Body of pancreas (tissue), 4 donors: ENCODE results near the gene MRPS14.

Experiments
- POLR2A ChIP-seq, 3 donors: fragments of 450-650 bp; IDR thresholded peaks; one replicate each; pipeline ENCODE4 v1.6.1; 2016; ENCODE audit warnings: antibody characterized with exemption in 3 of 3, mild to moderate bottlenecking in 2 of 3
- TF ChIP-seq, protein P1 (sequence below), 7 experiments: fragments of 450-650 bp in 4 of 7; fragments of 200-600 bp in 3 of 7; sonication (generic) in 3 of 7; IDR thresholded peaks; one replicate each; pipeline ENCODE4 v1.5.1; 2016 to 2019; ENCODE audit warnings: antibody characterized with exemption in 7 of 7

DNA sequence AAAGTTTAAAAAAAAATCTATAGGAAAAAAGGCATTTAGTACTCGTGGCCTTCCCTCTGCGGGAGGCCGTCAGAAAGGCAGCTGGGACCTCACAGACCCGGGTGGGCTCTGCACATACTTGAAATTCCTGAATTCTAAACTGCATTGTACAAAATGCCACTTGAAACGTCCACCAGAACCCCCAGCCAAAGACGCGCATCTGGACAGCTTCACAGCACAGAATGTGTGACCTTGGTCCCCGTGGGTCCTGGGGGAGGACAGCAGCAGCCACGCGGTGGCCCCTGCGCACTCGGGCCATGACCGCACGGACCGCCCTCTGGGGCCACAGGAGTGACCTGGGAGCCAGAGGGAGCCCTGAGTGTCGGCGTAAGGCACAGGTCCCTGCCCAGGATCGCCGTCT lies 20.6 kb upstream of the MRPS14 start:
- TF ChIP-seq, protein P1, sequence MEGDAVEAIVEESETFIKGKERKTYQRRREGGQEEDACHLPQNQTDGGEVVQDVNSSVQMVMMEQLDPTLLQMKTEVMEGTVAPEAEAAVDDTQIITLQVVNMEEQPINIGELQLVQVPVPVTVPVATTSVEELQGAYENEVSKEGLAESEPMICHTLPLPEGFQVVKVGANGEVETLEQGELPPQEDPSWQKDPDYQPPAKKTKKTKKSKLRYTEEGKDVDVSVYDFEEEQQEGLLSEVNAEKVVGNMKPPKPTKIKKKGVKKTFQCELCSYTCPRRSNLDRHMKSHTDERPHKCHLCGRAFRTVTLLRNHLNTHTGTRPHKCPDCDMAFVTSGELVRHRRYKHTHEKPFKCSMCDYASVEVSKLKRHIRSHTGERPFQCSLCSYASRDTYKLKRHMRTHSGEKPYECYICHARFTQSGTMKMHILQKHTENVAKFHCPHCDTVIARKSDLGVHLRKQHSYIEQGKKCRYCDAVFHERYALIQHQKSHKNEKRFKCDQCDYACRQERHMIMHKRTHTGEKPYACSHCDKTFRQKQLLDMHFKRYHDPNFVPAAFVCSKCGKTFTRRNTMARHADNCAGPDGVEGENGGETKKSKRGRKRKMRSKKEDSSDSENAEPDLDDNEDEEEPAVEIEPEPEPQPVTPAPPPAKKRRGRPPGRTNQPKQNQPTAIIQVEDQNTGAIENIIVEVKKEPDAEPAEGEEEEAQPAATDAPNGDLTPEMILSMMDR (IDR thresholded peaks at IDR 0.05): no peak
- TF ChIP-seq POLR2A (IDR thresholded peaks at IDR 0.05): no peak
